Activated effector memory CD4-positive, alpha-beta T cell treated with Interleukin-2 at 50 U/mL for 16 hours (primary cell): Measurements from ENCODE around the gene SMO.
"Not testable (repeated sequence)": the region's sequence is repeated elsewhere in the genome, so short reads cannot be mapped to it uniquely, and the experiment has no call there.

Source experiments
- DNase-seq: peaks from one replicate; pipeline ENCODE4 v3.0.0-alpha.2; 2020

The SMO gene

GRCh38 chr7:129210256-129210988 is 22.0 kb downstream of the SMO start:
- DNase-seq = peak; percentile 18

- DNase-seq = no peak
Observed at GRCh38 chr7:129210989-129211312, 22.5 kb downstream of the SMO start.

- DNase-seq = no peak
Observed at GRCh38 chr7:129212126-129212525, 23.7 kb downstream of the SMO start.

- no peak for DNase-seq
Observed at GRCh38 chr7:129212596-129212995, 24.2 kb downstream of the SMO start.

GRCh38 chr7:129213828-129214227 is 25.4 kb downstream of the SMO start:
- no peak for DNase-seq

- DNase-seq = not testable (repeated sequence)
Observed at GRCh38 chr7:129215691-129216090, 27.3 kb downstream of the SMO start.

- not testable (repeated sequence) for DNase-seq
Observed at GRCh38 chr7:129216101-129216715, 27.8 kb downstream of the SMO start.

- DNase-seq = not testable (repeated sequence)
Observed at GRCh38 chr7:129216821-129217416, 28.5 kb downstream of the SMO start.

- DNase-seq = peak; percentile 66
Observed at GRCh38 chr7:129218514-129219062, 30.2 kb downstream of the SMO start.

GRCh38 chr7:129219166-129219565 is 30.7 kb downstream of the SMO start:
- DNase-seq = not testable (repeated sequence)

GRCh38 chr7:129222064-129222463 is 33.6 kb downstream of the SMO start:
- no peak for DNase-seq

- DNase-seq = peak; percentile 98
Observed at GRCh38 chr7:129224251-129225205, 36.1 kb downstream of the SMO start, which contains the start of gene AHCYL2. Gene AHCYL2, plus strand, starts transcription at chr7:129225030.

GRCh38 chr7:129225206-129225930 is 36.9 kb downstream of the SMO start:
- peak; percentile 43 for DNase-seq

- no peak for DNase-seq
Observed at GRCh38 chr7:129225931-129226572, 37.6 kb downstream of the SMO start.

- DNase-seq = no peak
Observed at GRCh38 chr7:129227646-129228578, 39.5 kb downstream of the SMO start.

- no peak for DNase-seq
Observed at GRCh38 chr7:129228633-129229032, 40.2 kb downstream of the SMO start.

- no peak for DNase-seq
Observed at GRCh38 chr7:129231666-129232065, 43.2 kb downstream of the SMO start.

- DNase-seq = no peak
Observed at GRCh38 chr7:129238546-129238945, 50.1 kb downstream of the SMO start.

- no peak for DNase-seq
Observed at GRCh38 chr7:129240119-129240820, 51.8 kb downstream of the SMO start.

- DNase-seq = no peak
Observed at GRCh38 chr7:129244220-129244619, 55.8 kb downstream of the SMO start.
